PC-9 (cell line): ENCODE measurements around the gene ZNF385A.

Experiments used
- CTCF ChIP-seq: fragments of 200-600 bp; sonication (generic); conservative IDR thresholded peaks from 2 replicates; pipeline ENCODE4 v1.6.1; 2017; ENCODE audit warnings: mixed run types, antibody characterized with exemption, mild to moderate bottlenecking, moderate library complexity
- EZH2 ChIP-seq: fragments of 200-600 bp; sonication (generic); IDR thresholded peaks from 2 replicates; pipeline ENCODE4 v1.8.0; 2017; ENCODE audit warnings: antibody characterized with exemption, low read depth

GRCh38 chr12:54340846-54341245, 43.7 kb downstream of the ZNF385A start:
- TF ChIP-seq CTCF (no peak), EZH2 (no peak)
